ENCODE results near the gene CSRNP2. TPM values are rescaled to one million over a fixed set of nuclear protein-coding genes. Genes with fewer than 3 reads are reported as not detected.

Gene CSRNP2
- total RNA-seq, 4 donors from 2014 or later = 25.5 to 30.8 (median 27.1) TPM

GRCh38 chr12:51011955-51012354 lies 71.4 kb downstream of the CSRNP2 start:
- no peak for TF ChIP-seq CTCF (IDR thresholded peaks at IDR 0.05)

More at GRCh38 chr12:51011955-51012354, 71.4 kb downstream of the CSRNP2 start:
- DNase-seq (ENCODE audit: low spot score) = no peak
- no peak for ATAC-seq (ENCODE audit: low FRiP score)

Small RNA genes within 50 kb of the gene (small RNA-seq; reads per million reads assigned to genes)
- gene RNU6-1273P (not detected), gene RNU6-87P (not detected)

Other genes with a start within 250 kb of the CSRNP2 start
- not detected for gene TMPRSS12, start 240.7 kb downstream of the CSRNP2 start, total RNA-seq
- not detected for gene HIGD1C, start 131.1 kb downstream of the CSRNP2 start, total RNA-seq
- 10 to 100 TPM; 39.6 to 59.6 (median 50.7) TPM for gene SLC11A2, start 57.2 kb downstream of the CSRNP2 start, total RNA-seq
- gene LETMD1, start 35.3 kb downstream of the CSRNP2 start, total RNA-seq = 10 to 100 TPM; 38.9 to 68.4 (median 60.5) TPM
- gene TFCP2, start 89.5 kb upstream of the CSRNP2 start, total RNA-seq = 10 to 100 TPM; 10.1 to 14.3 (median 12.2) TPM
- gene POU6F1, start 134.5 kb upstream of the CSRNP2 start, total RNA-seq = 10 to 100 TPM in 2 of 4 donors, 1 to 10 TPM in 2; 5.8 to 14.8 (median 8.5) TPM
- 100 to 1,000 TPM; 213 to 277 (median 235) TPM for gene DAZAP2, start 155.2 kb upstream of the CSRNP2 start, total RNA-seq
- 10 to 100 TPM in 2 of 4 donors, 1 to 10 TPM in 2; 3.8 to 12.0 (median 7.0) TPM for gene SMAGP, start 186.8 kb upstream of the CSRNP2 start, total RNA-seq
- gene BIN2, start 240.6 kb upstream of the CSRNP2 start, total RNA-seq = 10 to 100 TPM in 3 of 4 donors, 1 to 10 TPM in 1; 4.8 to 26.5 (median 13.0) TPM